Measurements from ENCODE around the gene SMCO1. TPM values are rescaled to one million over a fixed set of nuclear protein-coding genes. Genes with fewer than 3 reads are reported as not detected.
"Not testable (repeated sequence)": the region's sequence is repeated elsewhere in the genome, so short reads cannot be mapped to it uniquely, and the experiment has no call there.

Gene SMCO1
- total RNA-seq, 1 donor from 2014 or later: not detected

- Mint-ChIP-seq H3K4me3 (ENCODE audit: low read depth) (no peak overlapping the region), H3K27ac (peak overlapping the region; percentile 7), H3K36me3 (ENCODE audit: insufficient read depth) (peaks cover 18% of the 10 kb centered on the region), H3K27me3 (no peaks in the 10 kb centered on the region), H3K9me3 (ENCODE audit: low read depth) (no peaks in the 10 kb centered on the region), H3K4me1 (ENCODE audit: low read depth) (peaks cover 3% of the 10 kb centered on the region)
- DNase-seq (ENCODE audit: low spot score, unreplicated experiment): no peak
- TF ChIP-seq CTCF (IDR thresholded peaks at IDR 0.05; ENCODE audit: unreplicated experiment): peak; percentile 29
Observed at GRCh38 chr3:196486263-196486662, 28.9 kb downstream of the SMCO1 start.

GRCh38 chr3:196477678-196478077 is 37.5 kb downstream of the SMCO1 start:
- Mint-ChIP-seq H3K9me3 (ENCODE audit: low read depth) (no peaks in the 10 kb centered on the region), H3K27me3 (no peaks in the 10 kb centered on the region), H3K36me3 (ENCODE audit: insufficient read depth) (peaks cover 19% of the 10 kb centered on the region), H3K4me1 (ENCODE audit: low read depth) (no peaks in the 10 kb centered on the region), H3K4me3 (ENCODE audit: low read depth) (no peak overlapping the region), H3K27ac (no peak overlapping the region)
- no peak for DNase-seq (ENCODE audit: low spot score, unreplicated experiment)
- no peak for TF ChIP-seq CTCF (IDR thresholded peaks at IDR 0.05; ENCODE audit: unreplicated experiment)

GRCh38 chr3:196472286-196472685 is 42.9 kb downstream of the SMCO1 start:
- Mint-ChIP-seq H3K27ac (no peak overlapping the region), H3K9me3 (ENCODE audit: low read depth) (no peaks in the 10 kb centered on the region), H3K4me3 (ENCODE audit: low read depth) (no peak overlapping the region), H3K27me3 (no peaks in the 10 kb centered on the region), H3K36me3 (ENCODE audit: insufficient read depth) (peaks cover 19% of the 10 kb centered on the region), H3K4me1 (ENCODE audit: low read depth) (no peaks in the 10 kb centered on the region)
- no peak for TF ChIP-seq CTCF (IDR thresholded peaks at IDR 0.05; ENCODE audit: unreplicated experiment)
- DNase-seq (ENCODE audit: low spot score, unreplicated experiment): no peak

- no peaks in the 10 kb centered on the region for H3K4me1 Mint-ChIP-seq (ENCODE audit: low read depth)
- no peak for TF ChIP-seq CTCF (IDR thresholded peaks at IDR 0.05; ENCODE audit: unreplicated experiment)
- peaks cover 17% of the 10 kb centered on the region for H3K36me3 Mint-ChIP-seq (ENCODE audit: insufficient read depth)
- no peak overlapping the region for H3K27ac Mint-ChIP-seq
- no peaks in the 10 kb centered on the region for H3K9me3 Mint-ChIP-seq (ENCODE audit: low read depth)
- DNase-seq (ENCODE audit: low spot score, unreplicated experiment): no peak
- H3K27me3 Mint-ChIP-seq: no peaks in the 10 kb centered on the region
- H3K4me3 Mint-ChIP-seq (ENCODE audit: low read depth): no peak overlapping the region
Observed at GRCh38 chr3:196471551-196471950, 43.6 kb downstream of the SMCO1 start.

GRCh38 chr3:196470182-196470581 is 45.0 kb downstream of the SMCO1 start:
- H3K27me3 Mint-ChIP-seq; H3K9me3 Mint-ChIP-seq (ENCODE audit: low read depth); DNase-seq (ENCODE audit: low spot score, unreplicated experiment); H3K27ac Mint-ChIP-seq; H3K4me3 Mint-ChIP-seq (ENCODE audit: low read depth); H3K4me1 Mint-ChIP-seq (ENCODE audit: low read depth): not testable (repeated sequence)
- H3K36me3 Mint-ChIP-seq (ENCODE audit: insufficient read depth): peaks cover 16% of the 10 kb centered on the region

- no peak for TF ChIP-seq CTCF (IDR thresholded peaks at IDR 0.05; ENCODE audit: unreplicated experiment)
- H3K27ac Mint-ChIP-seq: no peak overlapping the region
- H3K27me3 Mint-ChIP-seq: no peaks in the 10 kb centered on the region
- peaks cover 13% of the 10 kb centered on the region for H3K36me3 Mint-ChIP-seq (ENCODE audit: insufficient read depth)
- no peak overlapping the region for H3K4me3 Mint-ChIP-seq (ENCODE audit: low read depth)
- no peaks in the 10 kb centered on the region for H3K4me1 Mint-ChIP-seq (ENCODE audit: low read depth)
- no peak for DNase-seq (ENCODE audit: low spot score, unreplicated experiment)
- peaks cover 8% of the 10 kb centered on the region for H3K9me3 Mint-ChIP-seq (ENCODE audit: low read depth)
Observed at GRCh38 chr3:196463804-196464203, 51.3 kb downstream of the SMCO1 start.
